Measurements from ENCODE around the gene USP11.

The USP11 gene

GRCh38 chrX:47232803-47233332 lies at the start of gene USP11:
USP11 (plus strand) TSS chrX:47233009; CDS start chrX:47233044, 35 bp downstream.
- peak; percentile 30 for DNase-seq

- no peak for DNase-seq
Observed at GRCh38 chrX:47184486-47184885, 48.3 kb upstream of the USP11 start.

GRCh38 chrX:47185241-47185640 lies 47.6 kb upstream of the USP11 start:
- no peak for DNase-seq

- no peak for DNase-seq
Observed at GRCh38 chrX:47186096-47186740, 46.6 kb upstream of the USP11 start.

- DNase-seq, result no peak
Observed at GRCh38 chrX:47187106-47187677, 45.6 kb upstream of the USP11 start.

GRCh38 chrX:47189906-47190305 lies 42.9 kb upstream of the USP11 start:
- no peak for DNase-seq

GRCh38 chrX:47190445-47191269 lies 42.2 kb upstream of the USP11 start:
- DNase-seq, result peak; percentile 88

GRCh38 chrX:47191331-47191730 lies 41.5 kb upstream of the USP11 start:
- DNase-seq, result peak; percentile 63

DNA sequence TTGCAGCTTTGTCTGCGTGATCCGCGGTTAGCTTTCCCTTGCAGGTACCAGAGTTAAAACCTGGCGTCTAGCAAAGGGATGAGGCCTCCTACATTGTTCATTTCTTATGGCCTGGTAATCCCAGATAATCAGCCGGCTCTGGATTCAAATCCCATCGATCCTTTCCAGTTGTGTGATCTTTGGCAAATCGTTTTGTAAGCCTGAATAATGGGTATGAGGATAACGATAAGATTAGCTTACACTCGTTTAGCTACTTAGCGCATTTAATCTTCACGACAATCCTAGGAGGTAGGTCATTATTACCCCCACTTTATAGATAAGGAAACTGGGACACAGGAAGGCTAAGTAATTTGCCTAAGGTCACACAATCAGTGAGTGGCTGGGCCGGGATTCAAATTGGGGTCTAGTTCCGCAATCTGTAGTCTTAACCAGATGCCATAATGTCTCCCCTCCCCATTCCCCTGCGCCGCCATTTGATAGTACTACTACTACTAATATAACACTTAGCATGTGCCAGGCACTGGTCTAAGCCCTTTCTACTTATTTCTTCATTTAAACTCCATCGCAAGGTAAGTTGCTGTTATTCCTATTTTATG lies 40.9 kb upstream of the USP11 start:
- DNase-seq, result no peak

- DNase-seq, result peak; percentile 93
Observed at GRCh38 chrX:47193475-47194193, 39.2 kb upstream of the USP11 start, which contains the start of gene UBA1. UBA1 (plus strand) TSS chrX:47193829; CDS start chrX:47198803, 4,974 bp downstream.

DNA sequence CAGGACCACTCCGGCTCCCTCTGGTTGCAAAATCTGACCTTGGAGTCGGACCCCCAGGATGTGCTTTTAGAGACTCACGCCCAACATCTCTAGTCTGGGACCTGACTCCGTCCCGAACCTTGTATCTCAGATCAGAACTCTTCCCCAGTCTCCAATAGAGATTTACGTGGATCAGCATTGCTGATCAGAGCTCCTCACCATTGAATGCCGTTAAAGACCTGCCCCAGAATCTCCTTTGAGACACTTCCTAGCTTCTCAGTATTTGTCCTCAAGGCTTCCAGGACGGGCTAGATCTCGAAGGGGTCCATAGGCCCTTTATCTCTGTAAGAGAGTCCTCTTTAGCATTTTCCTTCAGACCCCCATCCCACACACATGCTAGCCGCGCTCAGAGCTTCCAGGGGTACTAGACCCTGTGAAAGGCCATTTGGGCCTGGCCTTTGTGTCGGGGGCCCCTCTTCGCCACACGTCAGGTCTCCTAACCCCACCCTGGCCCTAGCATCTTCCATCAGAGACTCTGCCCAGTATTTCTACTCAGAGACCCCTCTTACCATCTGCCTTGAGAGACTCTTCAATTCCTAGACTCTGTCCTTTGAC lies 38.5 kb upstream of the USP11 start:
- no peak for DNase-seq

GRCh38 chrX:47196098-47196497 lies 36.7 kb upstream of the USP11 start:
- no peak for DNase-seq

- DNase-seq, result no peak
Observed at GRCh38 chrX:47197526-47197925, 35.3 kb upstream of the USP11 start.

GRCh38 chrX:47198026-47198686 lies 34.7 kb upstream of the USP11 start:
- DNase-seq, result no peak

DNA sequence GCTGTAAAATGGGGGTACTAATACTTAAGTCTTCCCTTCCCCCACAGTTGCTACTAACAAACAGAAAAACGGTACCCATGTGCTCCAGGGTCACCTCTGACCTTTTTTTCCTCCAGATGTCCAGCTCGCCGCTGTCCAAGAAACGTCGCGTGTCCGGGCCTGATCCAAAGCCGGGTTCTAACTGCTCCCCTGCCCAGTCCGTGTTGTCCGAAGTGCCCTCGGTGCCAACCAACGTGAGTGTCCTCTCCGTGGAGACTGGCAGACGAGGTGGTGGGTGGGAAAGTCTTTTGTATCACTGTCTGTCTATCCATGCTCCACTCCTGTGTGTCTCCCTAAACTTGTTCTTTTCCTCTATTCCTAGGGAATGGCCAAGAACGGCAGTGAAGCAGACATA lies 34.1 kb upstream of the USP11 start:
- DNase-seq, result no peak

DNA sequence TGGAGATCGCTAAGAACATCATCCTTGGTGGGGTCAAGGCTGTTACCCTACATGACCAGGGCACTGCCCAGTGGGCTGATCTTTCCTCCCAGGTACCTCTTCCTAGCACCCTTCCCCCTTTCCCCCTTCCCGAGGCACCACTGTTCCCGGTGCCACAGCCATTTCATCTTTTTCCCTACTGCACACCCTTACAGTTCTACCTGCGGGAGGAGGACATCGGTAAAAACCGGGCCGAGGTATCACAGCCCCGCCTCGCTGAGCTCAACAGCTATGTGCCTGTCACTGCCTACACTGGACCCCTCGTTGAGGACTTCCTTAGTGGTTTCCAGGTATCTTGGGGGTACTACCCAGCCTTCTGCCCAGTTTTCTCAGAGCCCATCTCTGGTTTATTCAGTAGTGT lies 33.5 kb upstream of the USP11 start:
- DNase-seq, result no peak

GRCh38 chrX:47200385-47201150 lies 32.2 kb upstream of the USP11 start:
- no peak for DNase-seq

- DNase-seq, result no peak
Observed at GRCh38 chrX:47201345-47201944, 31.4 kb upstream of the USP11 start.

GRCh38 chrX:47202316-47202715 lies 30.5 kb upstream of the USP11 start:
- no peak for DNase-seq

DNA sequence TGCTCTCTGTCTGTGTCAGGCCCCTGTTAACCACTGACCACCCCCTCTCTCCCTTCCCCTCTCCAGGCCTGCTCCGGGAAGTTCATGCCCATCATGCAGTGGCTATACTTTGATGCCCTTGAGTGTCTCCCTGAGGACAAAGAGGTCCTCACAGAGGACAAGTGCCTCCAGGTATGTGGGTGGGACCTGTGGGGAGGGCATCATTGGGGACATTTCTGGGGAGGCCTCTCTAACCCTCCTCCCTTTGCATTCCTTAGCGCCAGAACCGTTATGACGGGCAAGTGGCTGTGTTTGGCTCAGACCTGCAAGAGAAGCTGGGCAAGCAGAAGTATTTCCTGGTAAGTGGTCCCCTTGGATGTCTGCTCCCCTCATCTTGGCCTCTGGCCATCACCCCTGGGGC lies 29.9 kb upstream of the USP11 start:
- DNase-seq, result no peak

Data from stimulated activated CD4-positive, alpha-beta T cell treated with anti-CD3 and anti-CD28 coated beads, Interleukin-15, amount 100 ng/mL, for 24 hours (primary cell).